Naive thymus-derived CD8-positive, alpha-beta T cell (primary cell): Measurements from ENCODE around the gene TMEM164. TPM values are rescaled to one million over a fixed set of nuclear protein-coding genes. Genes with fewer than 3 reads are reported as not detected.
"Not testable (repeated sequence)": the region's sequence is repeated elsewhere in the genome, so short reads cannot be mapped to it uniquely, and the experiment has no call there.

Experiments used
- ATAC-seq, 2 donors: fragments of 150-1000 bp; cut with Tn5 transposase in 1 of 2; sonication (Bioruptor Pico), chemical (Tn5 transposase) in 1 of 2; 1 replicate in 1 of 2; 2 replicates in 1 of 2; pipeline ENCODE4 v1.10.0; 2021; ENCODE audit warnings: mild to moderate bottlenecking in 2 of 2, moderate library complexity in 2 of 2
- POLR2A ChIA-PET: fragments of 350-600 bp; sonication (Branson Sonifier 250); formaldehyde crosslinking; loops from one replicate; lab custom pipeline; 2021; ENCODE audit warnings: antibody characterized with exemption; lab: Charles Lee
- DNase-seq, 10 donors: peaks; one replicate each; pipeline versions ENCODE4 v3.0.0 to v3.0.0-alpha.2; 2020 to 2022
- H3K27ac Mint-ChIP-seq, 10 donors: one replicate each; pipeline ENCODE4 v1.8.0; 2020 to 2022; ENCODE audit warnings: mild to moderate bottlenecking in 10 of 10, mixed read lengths in 10 of 10, moderate library complexity in 4 of 10, inconsistent platforms in 1 of 10
- H3K27me3 Mint-ChIP-seq, 5 donors: one replicate each; pipeline ENCODE4 v1.8.0; 2021 to 2022; ENCODE audit warnings: mixed read lengths in 5 of 5
- H3K36me3 Mint-ChIP-seq, 3 donors: one replicate each; pipeline ENCODE4 v1.8.0; 2020 to 2022; ENCODE audit warnings: mixed read lengths in 3 of 3, mild to moderate bottlenecking in 2 of 3, inconsistent platforms in 1 of 3
- H3K4me1 Mint-ChIP-seq, 4 donors: one replicate each; pipeline ENCODE4 v1.8.0; 2021 to 2022; ENCODE audit warnings: mixed read lengths in 4 of 4
- H3K4me3 Mint-ChIP-seq, 10 donors: one replicate each; pipeline ENCODE4 v1.8.0; 2020 to 2022; ENCODE audit warnings: mild to moderate bottlenecking in 10 of 10, mixed read lengths in 10 of 10, moderate library complexity in 6 of 10, inconsistent platforms in 1 of 10
- H3K9me3 Mint-ChIP-seq, 9 donors: one replicate each; pipeline ENCODE4 v1.8.0; 2020 to 2022; ENCODE audit warnings: mixed read lengths in 9 of 9, mild to moderate bottlenecking in 3 of 9, inconsistent platforms in 1 of 9, moderate library complexity in 1 of 9
- polyA plus RNA-seq, 3 donors: library from polyadenylated mRNA; unstranded; fragments of 300-500 nt; fragmentation: Illumina TruSeq; gene quantifications; one replicate each; pipeline ENCODE4 v1.2.3, GENCODE V29; 2021
- total RNA-seq, 8 experiments: library from RNA in 2 of 8; stranded (reverse) in 2 of 8; gene quantifications; one replicate each; pipeline ENCODE4 v1.2.3 and lab custom pipeline; 2021 to 2026

Gene TMEM164
- total and polyA plus RNA-seq, 5 experiments from 2014 or later: 0.66 to 18.3 (median 1.4) TPM

DNA sequence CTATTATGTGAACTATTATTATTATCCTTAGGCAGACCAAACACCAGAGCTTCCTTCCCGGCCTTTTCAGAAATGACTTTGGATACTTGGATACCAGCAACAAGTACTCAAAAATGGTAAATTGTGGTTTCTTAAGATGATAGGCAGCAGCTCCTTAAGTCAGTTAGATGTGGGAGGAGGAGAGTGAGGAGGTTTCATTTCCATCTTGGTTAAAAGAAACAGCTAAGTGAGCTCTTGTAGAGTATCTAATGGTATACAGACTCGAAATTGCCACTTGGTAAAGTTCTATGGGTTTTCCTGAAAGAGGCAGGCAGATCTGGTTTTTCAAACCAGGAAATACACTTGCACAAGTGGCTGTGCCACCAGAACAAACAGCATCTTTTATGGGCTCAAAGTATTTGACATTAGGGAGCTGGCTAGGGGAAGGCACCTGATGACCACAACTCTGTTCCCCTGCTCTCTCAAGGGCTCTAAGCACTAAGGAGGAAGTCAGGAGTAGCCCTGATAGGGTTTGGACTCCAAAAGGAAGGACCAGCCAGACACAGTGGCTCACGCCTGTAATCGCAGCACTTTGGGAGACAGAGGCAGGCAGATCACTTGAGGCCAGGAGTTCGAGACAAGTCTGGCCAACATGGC, 130.9 kb downstream of the TMEM164 start:
- Mint-ChIP-seq H3K4me1 (no peaks in the 10 kb centered on the region), H3K27me3 (no peaks in the 10 kb centered on the region), H3K4me3 (no peak overlapping the region), H3K36me3 (peaks cover 0 to 16% (median 2%) of the 10 kb centered on the region in 3 donors), H3K27ac (no peak overlapping the region), H3K9me3 (no peaks in the 10 kb centered on the region)
- ATAC-seq: no peak
- POLR2A ChIA-PET: no interaction called here
- no peak for DNase-seq

- peaks cover 0 to 16% (median 2%) of the 10 kb centered on the region in 3 donors for H3K36me3 Mint-ChIP-seq
- H3K4me1 Mint-ChIP-seq: no peaks in the 10 kb centered on the region
- POLR2A ChIA-PET: interaction anchor here (0.6 kb wide), 1 partner anchor 335 kb away, joined by 5 read pairs; no protein-coding TSS in a partner anchor
- no peaks in the 10 kb centered on the region for H3K27me3 Mint-ChIP-seq
- no peak for ATAC-seq
- no peak overlapping the region for H3K27ac Mint-ChIP-seq
- H3K9me3 Mint-ChIP-seq: no peaks in the 10 kb centered on the region
- H3K4me3 Mint-ChIP-seq: no peak overlapping the region
- DNase-seq: no peak
These were observed 132.7 kb downstream of the TMEM164 start for GRCh38 chrX:110135618-110136017.

GRCh38 chrX:110136136-110136535, 133.2 kb downstream of the TMEM164 start:
- no peak overlapping the region for H3K4me3 Mint-ChIP-seq
- H3K4me1 Mint-ChIP-seq: no peaks in the 10 kb centered on the region
- peaks cover 0 to 11% (median 2%) of the 10 kb centered on the region in 3 donors for H3K36me3 Mint-ChIP-seq
- H3K27me3 Mint-ChIP-seq: no peaks in the 10 kb centered on the region
- ATAC-seq: no peak
- H3K27ac Mint-ChIP-seq: no peak overlapping the region
- no peaks in the 10 kb centered on the region for H3K9me3 Mint-ChIP-seq
- DNase-seq: no peak
- POLR2A ChIA-PET: no interaction called here

GRCh38 chrX:110138557-110138956, 135.6 kb downstream of the TMEM164 start:
- Mint-ChIP-seq H3K4me3 (no peak overlapping the region), H3K9me3 (no peaks in the 10 kb centered on the region), H3K27me3 (no peaks in the 10 kb centered on the region), H3K27ac (no peak overlapping the region), H3K4me1 (no peaks in the 10 kb centered on the region), H3K36me3 (peaks cover 0 to 6% (median 0%) of the 10 kb centered on the region in 3 donors)
- no peak for ATAC-seq
- DNase-seq: no peak
- POLR2A ChIA-PET: no interaction called here

GRCh38 chrX:110139172-110139571, 136.3 kb downstream of the TMEM164 start:
- Mint-ChIP-seq H3K27ac (no peak overlapping the region), H3K4me3 (no peak overlapping the region), H3K9me3 (no peaks in the 10 kb centered on the region), H3K27me3 (no peaks in the 10 kb centered on the region), H3K4me1 (no peaks in the 10 kb centered on the region), H3K36me3 (peaks cover 0 to 3% (median 0%) of the 10 kb centered on the region in 3 donors)
- POLR2A ChIA-PET: no interaction called here
- DNase-seq (no peak), ATAC-seq (no peak)

DNA sequence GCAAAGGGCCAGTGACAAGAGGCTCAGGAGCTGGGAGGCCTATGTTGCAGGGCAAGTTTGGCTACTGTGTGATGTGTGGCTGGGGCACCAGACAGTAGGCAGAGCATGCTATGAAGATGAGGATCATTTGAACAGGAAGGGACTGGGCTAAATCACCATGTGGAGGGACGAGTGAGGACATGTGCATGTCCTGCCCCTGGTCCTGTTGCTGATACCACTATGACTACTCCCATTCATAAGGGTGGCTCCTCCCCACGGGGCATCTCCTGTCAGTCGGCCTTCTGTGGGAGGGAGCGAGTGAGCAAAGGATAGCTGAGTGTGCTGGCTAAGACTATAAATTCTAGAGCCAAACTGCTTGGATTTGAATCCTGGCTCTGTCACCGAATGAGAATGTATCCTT, 139.2 kb downstream of the TMEM164 start:
- Mint-ChIP-seq H3K27ac (peak overlapping the region in 3 of 10 donors; percentile 15 to 74 (median 28)), H3K27me3 (no peaks in the 10 kb centered on the region), H3K9me3 (no peaks in the 10 kb centered on the region), H3K4me3 (no peak overlapping the region), H3K36me3 (no peaks in the 10 kb centered on the region), H3K4me1 (peaks cover 0 to 6% (median 2%) of the 10 kb centered on the region in 4 donors)
- POLR2A ChIA-PET: no interaction called here
- no peak for ATAC-seq
- DNase-seq: no peak

DNA sequence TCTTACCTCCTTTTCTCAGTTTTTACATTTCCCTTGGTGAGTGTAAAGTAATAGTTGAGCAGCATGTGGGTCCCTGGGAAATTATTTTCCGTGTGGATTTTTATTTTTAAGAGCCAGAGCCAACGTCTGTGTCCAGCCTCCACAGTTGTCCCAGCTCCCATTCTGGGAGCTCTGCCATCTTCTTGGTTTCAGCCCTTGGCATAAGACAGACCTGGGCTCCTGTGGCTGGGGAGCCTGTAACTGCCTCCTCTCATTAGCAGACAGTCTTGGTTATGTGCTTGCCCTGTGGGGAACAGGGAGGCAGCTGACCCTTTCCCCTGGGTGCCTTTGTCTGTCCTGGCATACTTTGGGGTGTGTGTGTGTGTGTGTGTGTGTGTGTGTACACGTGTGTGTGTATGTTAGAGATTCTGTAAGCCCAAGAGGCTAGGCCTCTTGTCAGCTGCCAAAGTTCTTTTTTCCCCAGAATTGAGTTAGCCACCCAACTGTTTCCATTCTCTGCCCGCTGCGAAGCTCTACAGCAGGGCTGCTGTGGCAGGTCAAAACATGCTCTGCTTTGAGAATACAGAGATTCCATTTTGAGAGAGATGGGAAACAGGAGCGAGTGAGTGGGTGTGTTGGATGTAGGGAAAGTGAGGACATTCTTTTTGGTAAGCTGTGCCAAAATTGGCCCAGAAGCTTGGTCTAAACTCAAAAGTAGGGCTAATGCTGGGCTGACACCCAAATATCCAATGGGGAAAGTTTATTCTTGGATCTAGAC, 140.7 kb downstream of the TMEM164 start:
- H3K27me3 Mint-ChIP-seq: no peaks in the 10 kb centered on the region
- no peaks in the 10 kb centered on the region for H3K9me3 Mint-ChIP-seq
- H3K4me3 Mint-ChIP-seq: no peak overlapping the region
- H3K4me1 Mint-ChIP-seq: peaks cover 0 to 6% (median 2%) of the 10 kb centered on the region in 4 donors
- POLR2A ChIA-PET: no interaction called here
- no peak for ATAC-seq
- peaks cover 0 to 10% (median 0%) of the 10 kb centered on the region in 3 donors for H3K36me3 Mint-ChIP-seq
- DNase-seq: no peak
- peak overlapping the region in 1 of 10 donors; percentile 8 for H3K27ac Mint-ChIP-seq

DNA sequence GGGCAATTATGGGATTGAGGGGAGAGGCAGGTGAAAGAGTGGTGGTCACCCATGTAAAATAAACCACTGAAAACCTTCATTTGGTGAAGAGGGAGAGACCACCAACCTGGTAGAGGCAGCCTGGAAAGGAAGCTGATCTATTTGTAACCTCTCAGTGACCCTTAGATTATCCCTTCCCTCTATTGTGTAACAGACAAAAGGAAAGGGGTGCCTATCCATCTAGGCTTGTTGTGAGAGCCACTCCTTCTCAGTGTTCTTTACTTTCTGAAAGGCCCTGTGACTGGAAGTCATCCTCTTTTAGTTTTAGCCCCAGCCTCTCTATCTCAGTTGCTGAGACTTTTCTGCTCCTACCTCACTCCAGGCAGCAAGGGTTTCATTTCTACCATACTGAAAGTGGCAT, 142.4 kb downstream of the TMEM164 start:
- Mint-ChIP-seq H3K27ac (no peak overlapping the region), H3K4me3 (no peak overlapping the region)
- no peak for ATAC-seq

GRCh38 chrX:110145854-110146253, 142.9 kb downstream of the TMEM164 start:
- ATAC-seq (peak in 1 of 2 donors; percentile 42), DNase-seq (peak in 2 of 10 donors; percentile 14 to 21)
- H3K9me3 Mint-ChIP-seq: no peaks in the 10 kb centered on the region
- peaks cover 0 to 23% (median 0%) of the 10 kb centered on the region in 3 donors for H3K36me3 Mint-ChIP-seq
- H3K4me3 Mint-ChIP-seq: no peak overlapping the region
- POLR2A ChIA-PET: no interaction called here
- no peaks in the 10 kb centered on the region for H3K27me3 Mint-ChIP-seq
- H3K27ac Mint-ChIP-seq: peak overlapping the region in 1 of 10 donors; percentile 13
- H3K4me1 Mint-ChIP-seq: peaks cover 0 to 6% (median 2%) of the 10 kb centered on the region in 4 donors

More for the DNA sequence above, 142.4 kb downstream of the TMEM164 start:
- DNase-seq: no peak
- Mint-ChIP-seq H3K27me3 (no peaks in the 10 kb centered on the region), H3K9me3 (no peaks in the 10 kb centered on the region), H3K4me1 (peaks cover 0 to 6% (median 2%) of the 10 kb centered on the region in 4 donors), H3K36me3 (peaks cover 0 to 23% (median 0%) of the 10 kb centered on the region in 3 donors)
- POLR2A ChIA-PET: no interaction called here

GRCh38 chrX:110146521-110146920, 143.6 kb downstream of the TMEM164 start:
- no peaks in the 10 kb centered on the region for H3K27me3 Mint-ChIP-seq

GRCh38 chrX:110153244-110153643, 150.3 kb downstream of the TMEM164 start:
- DNase-seq: no peak
- no peaks in the 10 kb centered on the region for H3K9me3 Mint-ChIP-seq
- peaks cover 0 to 8% (median 3%) of the 10 kb centered on the region in 4 donors for H3K4me1 Mint-ChIP-seq
- no peak overlapping the region for H3K4me3 Mint-ChIP-seq
- peaks cover 0 to 28% (median 0%) of the 10 kb centered on the region in 3 donors for H3K36me3 Mint-ChIP-seq
- ATAC-seq: no peak
- POLR2A ChIA-PET: no interaction called here
- H3K27ac Mint-ChIP-seq: peak overlapping the region in 1 of 10 donors; percentile 43
- H3K27me3 Mint-ChIP-seq: no peaks in the 10 kb centered on the region

More at GRCh38 chrX:110146521-110146920, 143.6 kb downstream of the TMEM164 start:
- DNase-seq: peak in 7 of 10 donors; percentile 3 to 39 (median 18)
- H3K36me3 Mint-ChIP-seq: peaks cover 0 to 23% (median 0%) of the 10 kb centered on the region in 3 donors
- no peak overlapping the region for H3K4me3 Mint-ChIP-seq
- ATAC-seq: peak; percentile 38 to 42
- POLR2A ChIA-PET: no interaction called here
- no peak overlapping the region for H3K27ac Mint-ChIP-seq
- H3K4me1 Mint-ChIP-seq: peaks cover 0 to 6% (median 2%) of the 10 kb centered on the region in 4 donors
- no peaks in the 10 kb centered on the region for H3K9me3 Mint-ChIP-seq

DNA sequence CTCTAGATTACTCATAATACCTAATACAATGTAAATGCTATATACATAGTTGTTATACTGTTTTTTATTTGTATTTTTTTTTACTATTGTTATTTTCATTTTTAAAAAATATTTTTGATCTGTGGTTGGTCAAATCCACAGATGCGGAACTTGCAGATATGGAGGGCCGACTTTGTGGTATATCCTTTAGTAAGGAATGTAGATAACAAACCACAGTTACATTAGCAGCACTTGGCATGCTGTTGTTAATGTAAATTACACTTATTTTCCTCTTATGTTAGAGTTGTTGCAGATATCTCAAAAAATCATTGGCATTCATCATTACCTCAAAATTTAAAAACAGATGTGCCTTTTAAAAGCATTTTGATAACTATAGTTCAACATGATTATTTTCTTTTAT, 151.0 kb downstream of the TMEM164 start:
- Mint-ChIP-seq H3K9me3 (no peaks in the 10 kb centered on the region), H3K36me3 (peaks cover 0 to 23% (median 0%) of the 10 kb centered on the region in 3 donors), H3K27me3 (no peaks in the 10 kb centered on the region), H3K27ac (no peak overlapping the region), H3K4me3 (no peak overlapping the region), H3K4me1 (peaks cover under 1 to 9% (median 3%) of the 10 kb centered on the region in 4 donors)
- POLR2A ChIA-PET: no interaction called here
- ATAC-seq: no peak
- no peak for DNase-seq

DNA sequence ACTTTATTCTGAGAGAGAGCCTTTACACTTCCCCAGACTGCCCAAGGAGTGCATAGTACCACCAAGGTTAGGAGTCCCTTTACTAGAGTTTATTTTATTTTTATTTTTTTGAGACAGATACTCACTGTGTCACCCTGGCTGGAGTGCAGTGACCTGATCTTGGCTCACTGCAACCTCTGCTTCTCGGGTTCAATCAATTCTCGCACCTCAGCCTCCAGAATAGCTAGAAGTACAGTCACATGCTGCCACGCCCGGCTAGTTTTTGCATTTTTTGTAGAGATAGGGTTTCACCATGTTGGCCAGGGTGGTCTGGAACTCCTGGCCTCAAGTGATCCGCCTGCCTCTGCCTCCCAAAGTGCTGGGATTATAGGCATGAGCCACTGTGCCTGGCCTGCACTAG, 151.4 kb downstream of the TMEM164 start:
- DNase-seq, H3K27ac Mint-ChIP-seq, H3K9me3 Mint-ChIP-seq, H3K27me3 Mint-ChIP-seq, POLR2A ChIA-PET, H3K4me3 Mint-ChIP-seq, ATAC-seq: not testable (repeated sequence)
- Mint-ChIP-seq H3K4me1 (peaks cover 5 to 13% (median 7%) of the 10 kb centered on the region in 4 donors), H3K36me3 (peaks cover 0 to 21% (median 0%) of the 10 kb centered on the region in 3 donors)
